ENCODE data around the gene STARD9. TPM values are rescaled to one million over a fixed set of nuclear protein-coding genes. Genes with fewer than 3 reads are reported as not detected.

The STARD9 gene
- total and polyA plus RNA-seq, 9 of the 15 experiments (the other 6 are each of a cell fraction or from before 2014, with no cell fraction given): 0.45 to 6.0 (median 3.6) TPM

- Histone ChIP-seq H3K79me2 (ENCODE audit: control insufficient read depth, insufficient read depth, low read length) (no peaks in the 10 kb centered on the region), H3K27ac (ENCODE audit: extremely low read depth, low read depth, low read length) (no peak overlapping the region), H3K4me2 (ENCODE audit: insufficient read depth, low read length) (no peak overlapping the region), H3K36me3 (ENCODE audit: control insufficient read depth, insufficient read depth, low read length) (no peaks in the 10 kb centered on the region), H3K4me1 (replicated peaks in 1 of 2; ENCODE audit: control insufficient read depth in 2 of 2, insufficient read depth in 2 of 2, low read length in 2 of 2) (peaks cover 9 to 13% of the 10 kb centered on the region in 2 experiments; a peak in 4 of 5 replicates), H3K27me3 (ENCODE audit: control insufficient read depth in 2 of 2, insufficient read depth in 2 of 2, low read length in 2 of 2) (no peaks in the 10 kb centered on the region), H3K9ac (ENCODE audit: insufficient read depth in 1 of 2, low read depth in 2 of 2, low read length in 2 of 2) (no peak overlapping the region), H3K4me3 (no peak overlapping the region), H3K9me3 (replicated peaks; ENCODE audit: control insufficient read depth, insufficient read depth, low read depth, low read length) (no peaks in the 10 kb centered on the region), H2AFZ (ENCODE audit: low read depth, low read length) (peak overlapping the region; percentile 30; the same call in 1 of the 2 replicates), H3K9me1 (ENCODE audit: control insufficient read depth, insufficient read depth, low read length) (no peaks in the 10 kb centered on the region), H4K20me1 (replicated peaks; ENCODE audit: control insufficient read depth, insufficient read depth, low read length) (no peaks in the 10 kb centered on the region)
- ChIA-PET CTCF (ENCODE audit: low intra/inter-chr PET ratio) (no interaction called here), POLR2A (interaction anchor here (0.6 to 3.4 kb wide), 2 partner anchors 11 to 365 kb away, joined by 3 to 16 read pairs; no protein-coding TSS in a partner anchor)
- in situ Hi-C loops (cut with MboI): no loop called here
- no TSS peak for BruUV-seq (replicated peaks)
- TF ChIP-seq, protein P1, sequence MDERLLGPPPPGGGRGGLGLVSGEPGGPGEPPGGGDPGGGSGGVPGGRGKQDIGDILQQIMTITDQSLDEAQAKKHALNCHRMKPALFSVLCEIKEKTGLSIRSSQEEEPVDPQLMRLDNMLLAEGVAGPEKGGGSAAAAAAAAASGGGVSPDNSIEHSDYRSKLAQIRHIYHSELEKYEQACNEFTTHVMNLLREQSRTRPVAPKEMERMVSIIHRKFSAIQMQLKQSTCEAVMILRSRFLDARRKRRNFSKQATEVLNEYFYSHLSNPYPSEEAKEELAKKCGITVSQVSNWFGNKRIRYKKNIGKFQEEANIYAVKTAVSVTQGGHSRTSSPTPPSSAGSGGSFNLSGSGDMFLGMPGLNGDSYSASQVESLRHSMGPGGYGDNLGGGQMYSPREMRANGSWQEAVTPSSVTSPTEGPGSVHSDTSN (CRISPR knock-in tag; IDR thresholded peaks at IDR 0.05; ENCODE audit: low read depth): no peak
- TF ChIP-seq, protein P1 (tag; conservative IDR thresholded peaks at IDR 0.05; ENCODE audit: low read depth): 0 out of 2 replicates have a peak, but pooled peaks have one; percentile 10
- TF ChIP-seq XRCC5 (IDR thresholded peaks at IDR 0.05; ENCODE audit: low read depth, low read length): no peak
- TF ChIP-seq MYNN (IDR thresholded peaks at IDR 0.05): peak; percentile 56; the same call in 1 of the 2 replicates
- TF ChIP-seq MYNN (CRISPR knock-in tag; IDR thresholded peaks at IDR 0.05): no peak
- intact Hi-C loops (cut with micrococcal nuclease): no loop called here
- FAIRE-seq (no peak), ATAC-seq (no peak), DNase-seq (ENCODE audit: extremely low read depth in 1 of 4, low spot score in 3 of 4) (no peak)
- WGBS (ENCODE audit: insufficient coverage, low coverage, missing lambda C conversion rate): 11% methylated on average over 2 of the region's 2 CpGs
These were observed 40.7 kb downstream of the STARD9 start for GRCh38 chr15:42616107-42616506.
